HTERT RPE-1 (cell line): ENCODE measurements around the gene RASSF7.

ENCODE experiments used
- in situ Hi-C: fragments of 300-500 bp; cut with MboI; formaldehyde crosslinking; loops from 4 replicates; pipeline ENCODE4 v1.14.3; 2020; ENCODE audit warnings: low sequenced_read_pairs

Gene RASSF7

GRCh38 chr11:550746-551085 is 10.1 kb upstream of the RASSF7 start:
- in situ Hi-C loops: no loop called here

GRCh38 chr11:551131-551530 is 9.6 kb upstream of the RASSF7 start:
- in situ Hi-C loops: no loop called here

GRCh38 chr11:551596-551995 is 9.2 kb upstream of the RASSF7 start:
- in situ Hi-C loops: no loop called here

- in situ Hi-C loops: no loop called here
Measured at GRCh38 chr11:553083-553987, 7.4 kb upstream of the RASSF7 start.

GRCh38 chr11:553988-554340 is 6.8 kb upstream of the RASSF7 start:
- in situ Hi-C loops: no loop called here

GRCh38 chr11:554428-555226 is 6.1 kb upstream of the RASSF7 start:
- in situ Hi-C loops: no loop called here

- in situ Hi-C loops: no loop called here
Measured at GRCh38 chr11:555227-555779, 5.5 kb upstream of the RASSF7 start.

- in situ Hi-C loops: no loop called here
Measured at GRCh38 chr11:555780-556661, 4.7 kb upstream of the RASSF7 start.

GRCh38 chr11:556662-557256 is 4.0 kb upstream of the RASSF7 start:
- in situ Hi-C loops: no loop called here

GRCh38 chr11:557328-558132 is 3.2 kb upstream of the RASSF7 start:
- in situ Hi-C loops: no loop called here

- in situ Hi-C loops: no loop called here
Measured at GRCh38 chr11:558503-558902, 2.3 kb upstream of the RASSF7 start.

GRCh38 chr11:559020-559620 is 1.6 kb upstream of the RASSF7 start:
- in situ Hi-C loops: no loop called here

- in situ Hi-C loops: no loop called here
Measured at GRCh38 chr11:559712-560304, 962 bp upstream of the RASSF7 start.

GRCh38 chr11:561148-562003 is 606 bp downstream of the RASSF7 start:
- in situ Hi-C loops: no loop called here

GRCh38 chr11:562046-562645 is 1.4 kb downstream of the RASSF7 start:
- in situ Hi-C loops: no loop called here

GRCh38 chr11:563066-563811 is 2.5 kb downstream of the RASSF7 start:
- in situ Hi-C loops: no loop called here
